ENCODE data around the gene MRPL1. TPM values are rescaled to one million over a fixed set of nuclear protein-coding genes. Genes with fewer than 3 reads are reported as not detected.

MRPL1 gene
- total RNA-seq, 6 experiments from 2014 or later: 12.8 to 26.0 (median 17.8) TPM

DNA sequence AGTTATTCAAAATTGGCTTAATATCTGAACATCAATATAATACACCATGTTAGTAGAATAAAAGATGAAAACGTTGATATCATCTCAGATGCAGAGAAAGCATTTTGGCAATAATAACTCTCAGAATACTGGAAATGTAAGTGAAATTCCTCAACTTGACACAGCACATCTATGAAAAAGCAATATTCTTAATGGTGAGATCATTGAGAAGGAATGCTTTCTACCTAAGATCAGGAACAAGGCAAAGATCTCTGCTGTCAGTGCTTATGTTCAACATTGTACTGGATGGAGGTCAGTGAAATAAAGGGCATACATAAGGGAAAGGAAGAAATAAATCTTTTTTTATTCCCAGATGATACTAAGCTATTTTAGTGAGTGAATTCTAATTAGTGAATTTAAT lies 40.6 kb downstream of the MRPL1 start:
- ATAC-seq (no peak), DNase-seq (no peak)
- TF ChIP-seq, protein P1, sequence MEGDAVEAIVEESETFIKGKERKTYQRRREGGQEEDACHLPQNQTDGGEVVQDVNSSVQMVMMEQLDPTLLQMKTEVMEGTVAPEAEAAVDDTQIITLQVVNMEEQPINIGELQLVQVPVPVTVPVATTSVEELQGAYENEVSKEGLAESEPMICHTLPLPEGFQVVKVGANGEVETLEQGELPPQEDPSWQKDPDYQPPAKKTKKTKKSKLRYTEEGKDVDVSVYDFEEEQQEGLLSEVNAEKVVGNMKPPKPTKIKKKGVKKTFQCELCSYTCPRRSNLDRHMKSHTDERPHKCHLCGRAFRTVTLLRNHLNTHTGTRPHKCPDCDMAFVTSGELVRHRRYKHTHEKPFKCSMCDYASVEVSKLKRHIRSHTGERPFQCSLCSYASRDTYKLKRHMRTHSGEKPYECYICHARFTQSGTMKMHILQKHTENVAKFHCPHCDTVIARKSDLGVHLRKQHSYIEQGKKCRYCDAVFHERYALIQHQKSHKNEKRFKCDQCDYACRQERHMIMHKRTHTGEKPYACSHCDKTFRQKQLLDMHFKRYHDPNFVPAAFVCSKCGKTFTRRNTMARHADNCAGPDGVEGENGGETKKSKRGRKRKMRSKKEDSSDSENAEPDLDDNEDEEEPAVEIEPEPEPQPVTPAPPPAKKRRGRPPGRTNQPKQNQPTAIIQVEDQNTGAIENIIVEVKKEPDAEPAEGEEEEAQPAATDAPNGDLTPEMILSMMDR (IDR thresholded peaks at IDR 0.05): no peak
- TF ChIP-seq POLR2A (IDR thresholded peaks at IDR 0.05): no peak
- Histone ChIP-seq H3K4me3 (no peak overlapping the region), H3K27ac (no peak overlapping the region), H3K9me3 (no peaks in the 10 kb centered on the region), H3K4me1 (no peaks in the 10 kb centered on the region), H3K36me3 (no peaks in the 10 kb centered on the region), H3K27me3 (no peaks in the 10 kb centered on the region)
- 79% methylated on average over 1 of the region's 1 CpG for WGBS (ENCODE audit: insufficient coverage, low coverage, low lambda C conversion rate, missing lambda C conversion rate)
- intact Hi-C loops (cut with DNase I): no loop called here

DNA sequence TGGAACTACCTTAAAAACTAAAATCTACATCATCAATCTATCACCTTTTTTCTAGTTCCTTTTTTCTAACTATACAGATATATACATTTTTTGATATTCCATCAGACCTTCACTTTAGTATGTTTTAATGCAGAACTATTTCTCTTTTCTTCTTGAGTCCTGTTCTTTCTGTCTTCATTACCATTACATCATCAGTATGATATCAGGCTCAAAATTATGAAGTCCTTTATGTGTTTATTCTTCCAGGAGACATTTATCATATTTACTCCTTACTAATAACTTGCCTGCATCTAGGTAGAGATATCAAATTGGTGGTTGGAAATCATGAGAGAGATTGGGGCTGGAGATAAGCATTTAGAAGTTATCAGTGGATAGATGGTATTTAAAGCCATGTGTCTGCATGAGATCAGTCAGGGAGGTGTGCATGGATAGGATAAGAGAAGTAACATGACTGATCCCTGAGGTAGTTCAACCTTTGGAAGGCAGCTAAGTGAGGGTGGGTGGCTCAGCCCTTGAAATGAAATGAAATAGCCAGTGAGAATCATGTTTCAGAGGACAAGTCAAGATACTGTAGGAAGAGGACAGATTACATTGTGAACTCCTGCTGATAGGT lies 43.1 kb downstream of the MRPL1 start:
- no peaks in the 10 kb centered on the region for H3K9me3 ChIP-seq
- no peak overlapping the region for H3K27ac ChIP-seq
- no peaks in the 10 kb centered on the region for H3K36me3 ChIP-seq
- no peaks in the 10 kb centered on the region for H3K4me1 ChIP-seq
- TF ChIP-seq, protein P1 (IDR thresholded peaks at IDR 0.05): no peak
- TF ChIP-seq POLR2A (IDR thresholded peaks at IDR 0.05): no peak
- ATAC-seq (no peak), DNase-seq (no peak)
- H3K4me3 ChIP-seq: no peak overlapping the region
- intact Hi-C loops (cut with DNase I): no loop called here
- no peaks in the 10 kb centered on the region for H3K27me3 ChIP-seq

DNA sequence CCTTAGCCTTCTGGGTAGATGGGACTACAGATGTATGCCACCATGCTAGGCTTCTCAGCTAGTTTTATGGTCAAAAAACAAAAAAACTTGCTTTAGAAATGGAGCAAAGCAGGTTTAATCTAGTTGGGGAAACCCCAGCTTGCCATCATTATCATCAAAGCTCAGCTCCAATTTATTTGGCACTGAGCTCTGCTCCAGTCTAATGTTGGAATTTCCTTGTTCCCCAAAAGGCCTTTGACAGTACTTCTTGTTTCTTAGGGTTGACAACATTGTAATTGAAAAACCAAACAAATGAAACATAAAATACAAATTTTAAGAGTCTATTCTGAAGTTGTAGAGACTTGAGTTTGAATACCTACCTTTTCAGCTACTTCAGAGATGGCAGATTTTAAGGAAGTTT lies 48.0 kb downstream of the MRPL1 start:
- intact Hi-C loops (cut with DNase I): no loop called here
- Histone ChIP-seq H3K27ac (no peak overlapping the region), H3K27me3 (no peaks in the 10 kb centered on the region), H3K4me3 (no peak overlapping the region), H3K36me3 (no peaks in the 10 kb centered on the region), H3K9me3 (no peaks in the 10 kb centered on the region), H3K4me1 (no peaks in the 10 kb centered on the region)
- TF ChIP-seq, protein P1 (IDR thresholded peaks at IDR 0.05): no peak
- TF ChIP-seq POLR2A (IDR thresholded peaks at IDR 0.05): no peak
- ATAC-seq (no peak), DNase-seq (no peak)

DNA sequence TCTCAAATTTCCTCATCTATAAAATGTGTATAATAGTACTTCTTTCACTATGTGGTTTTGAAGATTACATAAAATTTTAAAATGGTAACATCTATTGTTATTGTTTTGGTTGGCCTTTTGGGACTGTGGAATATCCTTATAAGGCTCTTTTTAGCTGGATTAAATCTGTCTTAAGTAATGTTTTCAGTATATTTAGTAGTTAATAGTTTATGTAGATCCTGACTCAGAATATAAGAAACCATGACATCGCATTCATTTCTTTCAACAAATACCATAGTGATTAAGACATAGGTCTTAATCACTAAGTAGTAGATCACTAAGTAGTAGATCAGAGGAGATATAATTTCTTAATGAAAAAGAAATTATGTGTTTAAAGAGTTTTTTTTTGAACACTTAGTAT lies 48.5 kb downstream of the MRPL1 start:
- intact Hi-C loops (cut with DNase I): no loop called here
- Histone ChIP-seq H3K9me3 (no peaks in the 10 kb centered on the region), H3K27ac (no peak overlapping the region), H3K27me3 (no peaks in the 10 kb centered on the region), H3K4me1 (no peaks in the 10 kb centered on the region), H3K4me3 (no peak overlapping the region), H3K36me3 (no peaks in the 10 kb centered on the region)
- DNase-seq: no peak
- ATAC-seq: no peak
- 100% methylated on average over 1 of the region's 1 CpG for WGBS (ENCODE audit: insufficient coverage, low coverage, low lambda C conversion rate, missing lambda C conversion rate)
- no peak for TF ChIP-seq POLR2A (IDR thresholded peaks at IDR 0.05)
- TF ChIP-seq, protein P1 (IDR thresholded peaks at IDR 0.05): no peak

DNA sequence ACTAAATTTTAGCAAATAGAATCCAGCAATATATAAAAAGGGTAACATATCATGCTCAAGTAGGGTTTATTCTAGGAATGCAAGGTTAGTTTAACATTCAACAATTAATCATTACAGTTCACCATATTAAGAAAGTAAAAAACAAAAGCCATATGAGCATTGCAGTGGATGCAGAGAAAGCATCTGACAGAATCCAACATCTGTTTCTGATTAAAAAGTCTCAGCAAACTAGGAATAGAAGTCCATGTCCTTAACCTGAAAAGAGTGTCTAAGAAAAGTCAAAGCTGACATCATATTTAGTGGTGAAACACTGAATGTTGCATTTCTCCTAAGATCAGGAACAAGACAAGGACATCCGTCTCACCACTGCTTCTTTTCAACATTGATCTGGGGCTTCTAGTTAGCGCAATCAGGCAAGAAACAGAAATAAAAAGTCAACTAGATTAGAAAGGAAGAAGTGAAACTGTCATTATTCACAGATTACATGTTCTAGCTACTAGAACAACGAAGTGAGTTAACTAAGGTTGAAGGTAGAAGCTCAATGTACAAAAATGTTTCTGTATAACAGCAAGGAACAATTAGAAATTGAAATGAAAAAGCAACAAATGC lies 49.3 kb downstream of the MRPL1 start:
- Histone ChIP-seq H3K36me3 (no peaks in the 10 kb centered on the region), H3K27ac (no peak overlapping the region), H3K9me3 (no peaks in the 10 kb centered on the region), H3K4me1 (no peaks in the 10 kb centered on the region), H3K4me3 (no peak overlapping the region), H3K27me3 (no peaks in the 10 kb centered on the region)
- DNase-seq (no peak), ATAC-seq (no peak)
- 55% methylated on average over 3 of the region's 3 CpGs for WGBS (ENCODE audit: insufficient coverage, low coverage, low lambda C conversion rate, missing lambda C conversion rate)
- intact Hi-C loops (cut with DNase I): no loop called here
- TF ChIP-seq, protein P1 (IDR thresholded peaks at IDR 0.05): no peak
- no peak for TF ChIP-seq POLR2A (IDR thresholded peaks at IDR 0.05)
